ENCODE results near the gene FCHSD2.

DNA sequence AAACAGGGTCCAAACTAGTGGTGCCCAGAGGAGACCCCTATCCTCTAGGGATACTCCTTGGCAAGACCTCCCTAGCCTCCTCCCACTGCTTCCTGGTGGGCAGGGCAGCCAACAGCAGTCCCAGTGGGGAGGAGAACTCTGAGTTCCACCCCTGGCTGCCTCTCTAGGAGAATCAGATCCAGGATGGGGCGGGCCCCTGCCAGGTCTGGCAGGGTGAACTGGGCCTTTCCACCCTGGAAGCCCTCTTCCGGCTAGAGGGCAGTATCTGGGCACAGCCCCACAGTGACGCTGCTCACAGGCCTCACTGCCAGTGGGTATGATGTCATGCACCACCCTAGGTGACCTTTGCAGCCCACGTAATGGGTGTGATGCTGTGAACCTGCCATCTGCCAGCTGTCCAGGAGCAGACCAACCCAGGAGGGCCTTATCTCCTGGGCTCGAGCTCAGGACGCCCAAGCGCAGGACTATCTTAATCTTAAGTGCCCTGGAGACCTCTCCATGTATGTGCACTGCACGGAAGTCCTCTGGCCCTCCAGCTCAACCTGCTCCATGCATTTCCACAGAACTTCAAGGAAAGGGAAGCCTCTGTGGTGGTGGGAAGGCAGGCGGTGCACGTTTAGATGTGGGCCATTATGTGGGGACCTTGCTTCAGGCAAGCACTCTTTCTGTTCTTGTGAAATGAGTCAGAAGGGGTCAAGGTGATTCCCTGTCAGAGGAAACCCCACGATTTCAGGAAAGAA is 31.8 kb upstream of the FCHSD2 start:
- TF ChIP-seq JUN (CRISPR knock-in tag; IDR thresholded peaks at IDR 0.05) (no peak), SALL2 (CRISPR knock-in tag; IDR thresholded peaks at IDR 0.05) (no peak), SALL1 (CRISPR knock-in tag; IDR thresholded peaks at IDR 0.05) (no peak)
